ENCODE results near the gene NSD2.
A peak's percentile ranks its signal among the peaks of the same experiment; 100 is the strongest.
"Not testable (repeated sequence)": the region's sequence is repeated elsewhere in the genome, so short reads cannot be mapped to it uniquely, and the experiment has no call there.

NSD2 gene

DNA sequence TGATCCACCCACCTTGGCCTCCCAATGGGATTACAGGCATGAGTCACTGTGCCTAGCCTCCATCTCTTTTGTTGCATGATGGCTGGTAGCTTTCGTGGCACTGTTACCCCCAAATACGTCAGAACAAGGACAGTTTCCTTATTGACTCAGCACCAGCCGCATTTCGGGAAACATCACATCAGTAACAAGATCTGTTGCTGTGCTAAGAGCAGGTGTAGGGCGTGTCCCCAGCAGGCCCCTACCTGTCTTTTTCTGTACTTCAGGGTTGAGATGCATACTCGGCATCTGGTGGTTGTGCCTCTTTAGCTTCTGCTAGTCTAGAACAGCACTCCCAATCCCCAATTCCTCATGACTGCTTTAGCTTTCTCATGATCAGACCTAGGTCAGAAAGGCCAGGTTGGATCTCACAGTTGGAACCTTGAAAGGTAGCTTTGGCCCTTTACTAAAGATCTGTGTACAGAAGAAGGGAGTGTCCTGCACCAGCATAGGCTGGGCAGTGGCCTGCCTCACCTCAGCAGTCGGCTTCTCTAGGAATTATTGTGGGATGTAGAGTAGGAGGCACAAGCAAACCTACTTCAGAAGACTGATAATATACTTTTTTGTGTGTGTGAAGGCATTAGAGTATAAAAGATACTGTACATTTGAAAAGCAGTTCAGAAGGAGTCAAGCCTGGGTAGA, 36.8 kb downstream of the NSD2 start:
- CTCF ChIA-PET: interaction anchor here (0.6 kb wide), 1 partner anchor 60 kb away, joined by 3 read pairs; no protein-coding TSS in a partner anchor
- DNase-seq (ENCODE audit: low spot score): peak; percentile 75
- POLR2A ChIA-PET (ENCODE audit: low non-redundant PET): no interaction called here

DNA sequence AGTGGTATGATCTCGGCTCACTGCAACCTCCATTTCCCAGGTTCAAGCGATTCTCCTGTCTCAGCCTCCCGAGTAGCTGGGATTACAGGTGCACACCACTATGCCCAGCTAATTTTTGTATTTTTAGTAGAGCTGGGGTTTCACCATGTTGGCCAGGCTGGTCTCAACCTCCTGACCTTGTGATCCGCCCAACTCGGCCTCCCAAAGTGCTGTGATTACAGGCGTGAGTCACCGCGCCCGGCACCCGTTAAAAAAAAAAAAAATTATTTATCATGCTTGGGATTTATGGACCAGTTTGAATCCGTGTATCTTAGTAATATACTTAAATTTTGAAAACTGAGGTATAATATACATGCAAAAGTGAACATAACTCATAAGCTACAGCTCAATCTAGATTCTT, 38.5 kb downstream of the NSD2 start:
- DNase-seq (ENCODE audit: low spot score); POLR2A ChIA-PET (ENCODE audit: low non-redundant PET): not testable (repeated sequence)
- CTCF ChIA-PET: interaction anchor here (0.7 kb wide), 2 partner anchors 166 to 315 kb away, joined by 3 to 6 read pairs; no protein-coding TSS in a partner anchor
- peak overlapping the region; percentile 35; the same call in 1 of the 2 replicates for H3K27ac ChIP-seq

More for the DNA sequence above, 36.8 kb downstream of the NSD2 start:
- TF ChIP-seq, protein P1, sequence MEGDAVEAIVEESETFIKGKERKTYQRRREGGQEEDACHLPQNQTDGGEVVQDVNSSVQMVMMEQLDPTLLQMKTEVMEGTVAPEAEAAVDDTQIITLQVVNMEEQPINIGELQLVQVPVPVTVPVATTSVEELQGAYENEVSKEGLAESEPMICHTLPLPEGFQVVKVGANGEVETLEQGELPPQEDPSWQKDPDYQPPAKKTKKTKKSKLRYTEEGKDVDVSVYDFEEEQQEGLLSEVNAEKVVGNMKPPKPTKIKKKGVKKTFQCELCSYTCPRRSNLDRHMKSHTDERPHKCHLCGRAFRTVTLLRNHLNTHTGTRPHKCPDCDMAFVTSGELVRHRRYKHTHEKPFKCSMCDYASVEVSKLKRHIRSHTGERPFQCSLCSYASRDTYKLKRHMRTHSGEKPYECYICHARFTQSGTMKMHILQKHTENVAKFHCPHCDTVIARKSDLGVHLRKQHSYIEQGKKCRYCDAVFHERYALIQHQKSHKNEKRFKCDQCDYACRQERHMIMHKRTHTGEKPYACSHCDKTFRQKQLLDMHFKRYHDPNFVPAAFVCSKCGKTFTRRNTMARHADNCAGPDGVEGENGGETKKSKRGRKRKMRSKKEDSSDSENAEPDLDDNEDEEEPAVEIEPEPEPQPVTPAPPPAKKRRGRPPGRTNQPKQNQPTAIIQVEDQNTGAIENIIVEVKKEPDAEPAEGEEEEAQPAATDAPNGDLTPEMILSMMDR (conservative IDR thresholded peaks at IDR 0.05; ENCODE audit: low read depth): no peak
- H3K27ac ChIP-seq: peak overlapping the region; percentile 72

DNA sequence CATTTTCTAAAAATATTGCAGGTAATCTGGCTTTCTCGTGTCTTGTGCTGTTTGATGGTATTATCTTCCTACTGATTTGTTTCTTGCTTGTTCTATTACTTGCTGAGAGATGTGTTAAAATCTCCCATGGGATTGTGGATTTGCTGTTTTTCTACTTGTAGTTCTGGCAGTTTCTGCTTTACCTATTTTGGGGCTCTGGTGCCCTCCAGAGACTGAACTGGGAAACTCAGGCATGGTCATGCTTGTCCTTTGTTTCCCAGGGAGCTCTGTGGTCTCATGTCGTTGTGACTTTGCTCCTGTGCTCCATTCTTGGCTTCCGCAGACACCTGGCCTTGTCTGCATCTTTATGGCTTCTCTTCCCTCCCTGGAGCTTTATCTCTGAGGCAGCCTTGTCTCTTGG, 39.5 kb downstream of the NSD2 start:
- ChIA-PET POLR2A (ENCODE audit: low non-redundant PET) (no interaction called here), CTCF (interaction anchor here (0.7 kb wide), 1 partner anchor 41 kb away, joined by 3 read pairs; no protein-coding TSS in a partner anchor)
- peak; percentile 17 for DNase-seq (ENCODE audit: low spot score)
- peak overlapping the region; percentile 42; the same call in 1 of the 2 replicates for H3K27ac ChIP-seq
- TF ChIP-seq, protein P1 (conservative IDR thresholded peaks at IDR 0.05; ENCODE audit: low read depth): peak; percentile 54

DNA sequence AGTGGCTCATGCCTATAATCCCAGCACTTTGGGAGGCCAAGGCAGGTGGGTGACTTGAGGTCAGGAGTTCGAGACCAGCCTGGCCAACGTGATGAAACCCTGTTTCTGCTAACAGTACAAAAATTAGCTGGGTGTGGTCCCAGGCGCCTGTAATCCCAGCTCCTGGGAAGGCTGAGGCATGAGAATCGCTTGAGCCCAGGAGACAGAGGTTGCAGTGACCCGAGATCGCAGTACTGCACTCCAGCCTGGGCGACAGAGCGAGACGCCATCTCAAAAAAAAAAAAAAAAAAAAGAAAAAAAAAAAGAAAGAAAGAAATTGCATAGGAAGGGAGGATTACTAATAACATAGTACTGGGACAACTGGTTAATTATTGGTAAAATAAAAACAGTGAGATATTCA, 40.1 kb downstream of the NSD2 start:
- DNase-seq (ENCODE audit: low spot score); POLR2A ChIA-PET (ENCODE audit: low non-redundant PET); CTCF ChIA-PET: not testable (repeated sequence)
- peak overlapping the region; percentile 42; the same call in 1 of the 2 replicates for H3K27ac ChIP-seq

DNA sequence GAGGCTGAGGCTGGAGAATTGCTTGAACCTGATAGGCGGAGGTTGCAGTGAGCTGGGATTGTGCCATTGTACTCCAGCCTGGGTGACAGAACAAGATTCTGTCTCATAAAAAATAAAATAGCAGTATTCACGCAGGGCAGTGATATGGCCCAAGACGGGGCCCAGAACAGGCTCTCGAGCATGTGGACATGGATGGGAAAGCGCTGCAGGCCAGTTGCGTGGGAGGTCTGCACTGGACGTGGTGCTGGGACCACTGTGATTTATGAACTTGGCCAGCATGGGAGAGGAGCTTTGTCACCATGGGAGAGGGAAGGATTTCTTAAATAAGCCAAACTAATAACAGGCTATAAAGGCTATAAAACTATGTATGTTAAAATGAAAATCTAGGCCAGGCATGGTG, 51.6 kb downstream of the NSD2 start:
- H3K27ac ChIP-seq: 0 out of 2 replicates have a peak overlapping the region, but pooled peaks have one; percentile 3
- POLR2A ChIA-PET (ENCODE audit: low non-redundant PET): no interaction called here
- TF ChIP-seq, protein P1 (conservative IDR thresholded peaks at IDR 0.05; ENCODE audit: low read depth): no peak
- no peak for DNase-seq (ENCODE audit: low spot score)
- CTCF ChIA-PET: no interaction called here

DNA sequence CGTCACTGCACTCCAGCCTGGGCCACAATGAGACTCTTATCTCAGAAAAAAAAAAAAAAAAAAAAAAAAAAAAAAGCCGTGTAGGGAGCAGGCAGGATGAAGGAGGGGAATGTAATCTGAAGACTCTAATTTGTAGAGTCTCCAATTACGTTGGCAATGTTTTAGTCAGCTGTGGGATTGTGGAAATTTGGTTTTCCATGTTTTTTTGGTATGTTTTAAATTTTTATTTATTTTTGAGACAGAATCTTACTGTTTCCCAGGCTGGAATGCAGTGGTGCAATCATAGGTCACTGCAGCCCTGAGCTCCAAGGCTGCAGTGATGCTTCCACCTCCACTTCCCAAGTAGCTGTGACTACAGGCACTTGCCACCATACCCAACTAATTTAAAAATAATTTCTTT, 56.5 kb downstream of the NSD2 start:
- CTCF ChIA-PET: interaction anchor here (0.6 to 0.7 kb wide), 2 partner anchors 13 to 1052 kb away, joined by 3 to 8 read pairs; no protein-coding TSS in a partner anchor
- DNase-seq (ENCODE audit: low spot score): no peak
- POLR2A ChIA-PET (ENCODE audit: low non-redundant PET): no interaction called here
- H3K27ac ChIP-seq: no peak overlapping the region
- TF ChIP-seq, protein P1 (conservative IDR thresholded peaks at IDR 0.05; ENCODE audit: low read depth): no peak

DNA sequence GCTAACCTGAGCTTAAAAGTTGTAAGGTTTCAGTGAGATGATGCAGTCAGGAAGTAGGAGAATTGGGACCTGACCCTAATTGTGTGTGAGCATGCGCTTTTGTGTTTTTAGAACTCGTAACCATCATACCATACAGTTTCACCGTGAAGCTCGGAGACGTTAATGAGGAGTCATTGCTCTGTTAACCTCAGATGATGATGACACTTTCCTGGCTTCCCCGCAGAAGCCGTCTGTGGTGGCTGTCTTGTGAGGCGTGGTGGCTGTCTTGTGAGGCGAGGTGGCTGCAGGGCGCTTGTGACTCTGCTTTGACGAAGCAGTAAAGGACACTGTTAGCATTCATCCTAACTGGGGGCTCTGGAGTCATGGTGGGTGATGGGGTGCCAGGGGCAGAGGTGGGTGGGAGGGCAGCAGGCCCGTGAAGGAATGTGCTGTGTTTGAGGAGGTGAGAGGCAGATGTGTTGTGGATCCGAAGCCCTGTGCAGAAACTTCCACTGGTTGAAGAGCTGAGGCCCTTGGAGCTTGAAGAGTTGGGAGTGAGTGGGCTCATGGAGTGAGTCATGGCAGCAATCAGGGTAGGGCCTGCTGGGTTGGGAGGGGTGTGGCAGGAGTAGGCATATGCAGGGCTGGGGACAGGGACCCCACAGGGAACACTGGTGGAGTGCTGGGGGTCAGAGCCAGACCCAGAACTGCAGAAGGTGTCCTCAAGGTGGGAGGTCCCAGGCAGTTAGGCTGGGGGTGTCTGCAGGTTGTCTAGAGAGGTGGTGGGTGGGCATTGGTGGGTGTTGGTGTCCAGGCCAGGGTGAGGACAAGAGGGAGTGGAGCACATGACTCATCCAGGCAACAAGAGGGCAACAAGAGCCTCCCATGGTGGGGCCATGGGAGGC, 57.4 kb downstream of the NSD2 start:
- CTCF ChIA-PET: no interaction called here
- no peak for DNase-seq (ENCODE audit: low spot score)
- H3K27ac ChIP-seq: peak overlapping the region; percentile 51
- POLR2A ChIA-PET (ENCODE audit: low non-redundant PET): no interaction called here
- TF ChIP-seq, protein P1 (conservative IDR thresholded peaks at IDR 0.05; ENCODE audit: low read depth): no peak

Measured in RWPE1 (cell line).